ENCODE measurements around the gene ZFPM1.

Gene ZFPM1

DNA sequence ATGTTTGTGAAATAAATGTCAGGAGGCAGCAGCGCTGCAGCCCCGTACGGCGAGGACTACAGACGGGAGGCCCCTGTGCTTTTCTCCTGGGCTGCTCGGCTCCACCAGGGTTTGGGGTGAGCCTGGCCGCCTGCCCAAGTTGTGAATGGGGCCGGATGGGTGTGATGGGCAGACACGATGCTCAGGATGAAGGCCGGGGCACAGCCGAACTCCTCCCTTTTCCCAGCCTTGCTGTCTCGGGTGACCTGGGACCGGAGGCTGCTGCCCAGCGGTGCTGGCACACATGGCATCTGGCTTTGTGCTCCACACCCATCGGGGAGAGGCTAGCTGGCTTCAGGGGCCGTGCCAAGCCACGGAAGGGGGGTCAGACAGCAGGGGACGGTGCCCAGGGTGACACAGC is 34.2 kb upstream of the ZFPM1 start:
- no peak for DNase-seq

DNA sequence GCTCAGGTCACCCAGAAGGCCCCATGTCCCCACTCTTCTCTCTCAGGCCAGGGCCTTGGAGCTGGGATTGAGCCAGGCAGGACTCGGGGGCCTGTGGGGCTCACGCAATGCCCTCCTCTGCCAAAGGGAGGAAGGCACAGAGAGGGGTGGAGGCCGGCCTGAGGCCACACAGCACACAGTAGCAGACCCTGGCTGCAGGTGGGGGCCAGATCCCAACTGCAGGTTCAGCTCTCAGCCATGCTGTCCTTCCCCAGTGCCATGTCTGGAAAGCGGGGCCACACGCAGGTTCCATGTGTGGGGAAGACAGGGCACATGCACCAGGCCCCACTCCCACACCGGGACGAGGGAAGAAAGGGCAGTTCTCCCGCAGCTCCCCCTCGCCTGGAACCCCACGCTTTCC is 33.3 kb upstream of the ZFPM1 start:
- DNase-seq: no peak

DNA sequence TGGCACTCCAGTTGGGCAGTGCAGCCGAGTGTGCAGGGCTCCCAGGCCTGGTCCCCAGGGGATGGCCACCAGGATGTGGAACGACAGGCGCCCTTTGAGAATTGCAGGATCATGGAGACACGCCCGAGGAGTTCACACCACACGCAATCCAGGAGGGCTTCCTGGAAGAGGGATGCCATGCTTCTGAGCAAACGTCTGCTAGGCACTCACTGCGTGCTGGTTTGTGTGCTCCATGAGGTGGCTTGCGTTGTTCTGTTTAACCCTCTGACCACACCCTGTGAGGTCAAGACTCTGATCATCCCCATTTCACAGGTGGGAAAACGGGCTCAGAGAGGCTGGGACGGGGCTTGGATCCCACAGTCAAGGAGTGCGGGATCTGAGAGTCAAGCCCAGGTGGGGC is 32.6 kb upstream of the ZFPM1 start:
- DNase-seq: no peak

DNA sequence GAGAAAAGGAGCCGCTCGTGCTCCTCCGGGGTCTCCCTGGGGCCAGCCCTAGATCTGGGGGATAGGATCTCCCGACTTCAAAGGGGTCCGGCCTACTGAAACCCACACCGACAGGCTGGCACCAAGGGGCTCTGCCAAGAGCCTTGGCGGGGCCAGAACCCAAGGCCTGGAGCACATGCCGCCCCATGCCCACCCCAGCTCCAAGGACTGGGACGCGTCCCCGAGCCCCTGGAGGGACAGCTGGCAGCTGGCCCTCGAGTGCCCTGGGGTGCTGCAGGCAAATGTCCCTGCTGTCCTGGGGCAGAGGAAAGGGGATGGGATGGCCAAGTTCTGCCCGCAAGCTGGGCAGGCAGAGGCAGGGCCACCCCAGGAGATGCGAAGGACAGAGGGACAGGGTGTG is 31.8 kb upstream of the ZFPM1 start:
- DNase-seq: no peak

DNA sequence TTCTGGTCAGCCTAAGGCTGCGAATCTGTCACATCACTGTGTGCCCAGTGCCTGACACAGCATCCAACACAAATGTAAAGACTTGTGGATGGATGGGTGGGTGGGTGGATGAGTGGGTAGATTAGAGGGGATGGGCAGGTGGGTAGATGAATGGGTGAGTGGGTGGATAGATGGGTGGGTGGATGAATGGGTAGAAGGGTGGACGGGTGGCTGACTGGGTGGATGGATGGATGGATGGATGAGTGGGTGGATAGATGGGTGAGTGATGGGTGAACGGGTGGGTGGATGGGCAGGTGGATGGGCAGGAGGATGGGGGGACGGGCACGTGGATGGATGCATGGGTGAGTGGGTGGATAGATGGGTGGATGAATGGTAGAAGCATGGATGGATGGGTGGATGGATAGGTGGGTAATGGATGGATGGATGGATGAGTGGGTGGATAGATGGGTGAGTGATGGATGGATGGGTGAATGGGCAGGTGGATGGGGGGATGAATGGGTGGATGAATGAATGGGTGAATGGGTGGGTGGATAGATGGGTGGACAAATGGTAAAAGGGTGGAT is 31.1 kb upstream of the ZFPM1 start:
- no peak for DNase-seq

DNA sequence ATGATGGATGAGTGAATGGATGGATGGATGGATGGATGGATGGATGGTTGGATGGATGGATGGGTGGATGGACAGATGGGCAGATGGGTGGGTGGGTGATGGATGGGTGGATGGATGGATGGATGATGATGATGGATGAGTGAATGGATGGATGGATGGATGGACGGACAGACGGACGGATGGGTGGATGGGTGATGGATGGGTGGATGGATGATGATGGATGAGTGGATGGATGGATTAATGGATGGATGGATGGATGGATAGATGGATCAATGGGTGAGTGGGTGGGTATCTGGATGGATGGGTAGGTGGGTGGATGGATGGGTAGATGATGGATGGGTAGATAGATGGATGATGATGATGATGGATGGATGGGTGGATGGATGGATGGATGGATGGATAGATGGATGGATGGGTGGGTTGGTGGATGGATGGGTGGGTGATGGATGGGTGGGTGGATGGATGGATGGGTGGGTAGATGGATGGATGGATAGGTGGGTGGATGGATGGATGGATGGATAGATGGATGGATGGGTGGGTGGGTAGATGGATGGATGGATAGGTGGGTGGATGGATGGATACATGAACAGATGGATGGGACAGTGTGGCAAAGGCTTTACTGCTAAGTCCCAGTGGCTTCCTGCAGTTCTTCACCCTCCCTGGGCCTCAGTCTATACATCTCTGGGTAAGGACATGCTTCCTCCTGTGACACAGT is 30.2 kb upstream of the ZFPM1 start:
- no peak for DNase-seq

DNA sequence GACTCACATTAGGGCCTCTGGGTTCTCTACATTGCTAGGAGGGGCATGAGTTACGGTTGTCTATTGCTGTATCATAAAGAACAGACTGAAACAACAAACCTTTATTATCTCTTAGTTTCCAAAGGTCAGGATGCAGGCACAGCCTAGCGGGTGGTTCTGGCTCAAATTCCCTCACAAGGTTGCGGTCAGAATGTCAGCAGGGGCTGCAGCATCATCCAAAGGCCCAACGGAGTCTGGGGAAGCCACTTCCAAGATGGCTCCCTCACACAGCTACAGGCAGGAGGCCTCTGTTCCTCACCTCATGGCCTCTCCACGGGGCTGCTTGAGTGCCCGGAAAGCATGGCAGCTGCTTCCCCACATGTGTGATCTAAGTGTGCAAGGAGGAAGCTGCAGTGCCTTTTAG is 29.6 kb upstream of the ZFPM1 start:
- no peak for DNase-seq

DNA sequence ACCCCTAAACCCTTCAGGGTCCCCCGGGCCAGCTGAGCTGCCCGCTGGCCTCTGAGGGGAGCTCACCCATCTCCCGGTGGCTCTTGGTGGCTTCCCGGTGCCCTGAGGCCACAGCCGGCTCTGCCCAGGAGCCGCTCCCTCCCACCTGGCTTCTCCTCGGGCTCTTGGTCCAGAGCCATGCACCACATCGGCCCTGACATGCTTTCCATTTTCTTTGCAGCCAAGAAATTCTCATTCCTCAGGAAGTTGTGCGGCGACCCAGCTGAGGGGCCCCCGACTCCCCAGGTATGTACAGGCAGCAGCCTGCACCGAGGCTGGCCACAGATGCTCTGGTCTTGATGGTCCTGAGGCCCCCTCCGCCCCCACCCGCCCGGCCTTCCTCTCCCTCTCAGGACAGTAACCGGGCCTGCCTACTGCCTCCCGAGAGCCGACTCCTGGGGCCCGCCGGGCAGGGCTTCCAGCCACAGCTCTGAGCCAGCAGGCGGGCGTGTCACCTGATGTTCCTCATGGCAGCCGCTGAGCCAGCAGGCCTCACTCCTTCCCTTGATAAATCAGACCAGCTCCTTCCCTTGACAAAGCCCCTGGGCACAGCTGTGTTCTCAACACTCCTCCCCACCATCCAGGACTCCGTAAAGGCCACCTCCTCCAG is 28.4 kb upstream of the ZFPM1 start:
- DNase-seq: no peak

DNA sequence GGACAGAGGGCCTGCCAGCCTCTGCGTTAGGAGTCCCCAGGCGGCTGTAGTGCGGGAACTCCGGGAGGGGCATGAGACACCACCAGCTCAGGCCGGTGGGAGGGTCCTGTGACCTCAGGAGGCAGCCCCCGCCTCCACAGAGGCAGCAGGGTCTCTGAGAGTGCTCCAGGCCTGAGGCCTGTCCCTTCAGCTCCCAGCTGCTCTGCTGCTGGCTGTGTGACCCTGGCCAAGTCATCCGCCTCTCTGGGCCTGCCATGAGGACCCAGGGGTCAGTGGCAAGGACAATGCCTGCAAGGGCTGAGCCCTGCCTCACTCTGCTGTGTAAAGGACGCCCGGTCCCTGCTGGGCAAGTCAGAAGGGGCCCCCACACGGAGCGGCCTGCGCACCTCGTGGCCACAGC is 27.1 kb upstream of the ZFPM1 start:
- no peak for DNase-seq

DNA sequence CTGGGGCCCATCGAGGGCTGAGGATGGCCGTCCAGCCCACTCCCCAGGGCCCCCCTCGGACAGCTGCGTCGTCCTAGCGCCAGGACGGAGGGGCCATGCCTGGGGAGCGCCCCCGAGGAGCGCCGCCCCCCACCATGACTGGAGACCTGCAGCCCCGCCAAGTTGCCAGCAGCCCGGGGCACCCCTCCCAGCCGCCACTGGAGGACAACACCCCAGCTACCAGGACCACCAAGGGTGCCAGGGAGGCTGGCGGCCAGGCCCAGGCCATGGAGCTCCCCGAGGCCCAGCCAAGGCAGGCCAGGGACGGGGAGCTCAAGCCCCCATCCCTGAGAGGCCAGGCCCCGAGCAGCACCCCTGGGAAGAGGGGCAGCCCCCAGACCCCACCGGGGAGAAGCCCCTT is 25.7 kb upstream of the ZFPM1 start:
- DNase-seq: no peak

DNA sequence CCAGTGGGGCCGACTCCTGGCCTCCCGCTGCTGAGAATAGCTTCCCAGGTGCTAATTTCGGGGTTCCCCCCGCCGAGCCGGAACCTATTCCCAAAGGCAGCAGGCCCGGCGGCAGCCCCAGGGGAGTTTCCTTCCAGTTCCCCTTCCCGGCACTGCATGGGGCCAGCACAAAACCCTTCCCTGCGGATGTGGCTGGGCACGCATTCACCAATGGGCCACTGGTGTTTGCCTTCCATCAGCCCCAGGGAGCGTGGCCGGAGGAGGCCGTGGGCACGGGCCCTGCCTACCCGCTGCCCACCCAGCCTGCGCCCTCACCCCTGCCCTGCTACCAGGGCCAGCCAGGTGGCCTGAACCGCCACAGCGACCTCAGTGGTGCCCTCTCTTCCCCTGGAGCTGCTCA is 24.9 kb upstream of the ZFPM1 start:
- no peak for DNase-seq

DNA sequence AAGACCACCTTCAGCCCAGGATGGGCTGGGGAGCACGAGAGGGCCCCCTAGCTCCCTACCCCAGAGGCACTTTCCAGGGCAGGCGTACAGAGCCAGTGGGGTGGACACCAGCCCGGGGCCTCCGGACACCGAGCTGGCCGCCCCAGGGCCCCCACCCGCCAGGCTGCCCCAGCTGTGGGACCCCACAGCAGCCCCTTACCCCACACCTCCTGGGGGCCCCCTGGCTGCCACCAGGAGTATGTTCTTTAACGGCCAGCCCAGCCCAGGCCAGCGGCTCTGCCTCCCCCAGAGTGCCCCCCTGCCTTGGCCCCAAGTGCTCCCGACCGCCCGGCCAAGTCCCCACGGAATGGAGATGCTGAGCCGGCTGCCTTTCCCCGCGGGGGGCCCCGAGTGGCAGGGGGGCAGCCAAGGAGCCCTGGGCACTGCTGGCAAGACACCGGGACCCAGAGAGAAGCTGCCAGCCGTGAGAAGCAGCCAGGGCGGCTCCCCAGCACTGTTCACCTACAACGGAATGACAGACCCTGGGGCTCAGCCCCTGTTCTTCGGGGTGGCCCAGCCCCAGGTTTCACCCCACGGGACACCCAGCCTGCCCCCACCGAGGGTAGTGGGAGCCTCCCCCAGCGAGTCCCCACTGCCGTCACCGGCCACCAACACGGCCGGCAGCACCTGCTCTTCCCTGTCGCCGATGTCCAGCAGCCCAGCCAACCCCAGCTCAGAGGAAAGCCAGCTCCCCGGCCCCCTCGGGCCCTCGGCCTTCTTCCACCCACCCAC is 24.3 kb upstream of the ZFPM1 start:
- DNase-seq: no peak

DNA sequence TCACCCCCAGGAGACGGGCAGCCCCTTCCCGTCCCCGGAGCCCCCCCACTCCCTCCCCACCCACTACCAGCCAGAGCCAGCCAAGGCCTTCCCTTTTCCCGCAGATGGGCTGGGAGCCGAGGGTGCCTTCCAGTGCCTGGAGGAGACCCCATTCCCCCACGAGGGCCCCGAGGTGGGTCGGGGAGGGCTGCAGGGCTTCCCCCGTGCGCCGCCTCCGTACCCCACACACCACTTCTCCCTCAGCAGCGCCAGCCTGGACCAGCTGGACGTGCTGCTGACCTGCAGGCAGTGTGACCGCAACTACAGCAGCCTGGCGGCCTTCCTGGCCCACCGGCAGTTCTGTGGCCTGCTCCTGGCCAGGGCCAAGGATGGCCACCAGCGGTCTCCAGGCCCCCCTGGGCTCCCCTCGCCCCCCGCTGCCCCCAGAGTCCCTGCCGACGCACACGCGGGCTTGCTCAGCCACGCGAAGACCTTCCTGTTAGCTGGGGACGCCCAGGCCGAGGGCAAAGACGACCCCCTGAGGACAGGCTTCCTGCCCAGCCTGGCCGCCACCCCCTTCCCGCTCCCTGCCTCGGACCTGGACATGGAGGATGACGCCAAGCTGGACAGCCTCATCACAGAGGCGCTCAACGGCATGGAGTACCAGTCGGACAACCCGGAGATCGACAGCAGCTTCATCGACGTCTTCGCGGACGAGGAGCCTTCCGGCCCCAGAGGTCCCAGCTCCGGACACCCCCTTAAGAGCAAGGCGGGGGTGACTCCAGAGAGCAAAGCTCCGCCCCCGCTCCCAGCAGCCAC is 23.5 kb upstream of the ZFPM1 start:
- DNase-seq: no peak

DNA sequence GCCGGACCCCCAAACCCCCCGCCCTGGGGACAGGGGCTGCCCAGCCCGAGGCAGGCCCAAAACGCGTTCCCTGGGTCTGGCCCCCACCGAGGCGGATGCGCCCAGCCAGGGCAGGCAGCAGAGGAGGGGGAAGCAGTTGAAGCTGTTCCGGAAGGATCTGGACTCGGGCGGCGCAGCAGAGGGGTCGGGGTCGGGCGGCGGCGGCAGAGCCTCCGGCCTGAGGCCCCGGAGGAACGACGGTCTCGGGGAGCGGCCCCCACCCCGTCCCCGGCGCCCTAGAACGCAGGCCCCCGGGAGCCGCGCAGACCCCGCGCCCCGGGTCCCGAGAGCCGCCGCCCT is 22.9 kb upstream of the ZFPM1 start:
- no peak for DNase-seq

DNA sequence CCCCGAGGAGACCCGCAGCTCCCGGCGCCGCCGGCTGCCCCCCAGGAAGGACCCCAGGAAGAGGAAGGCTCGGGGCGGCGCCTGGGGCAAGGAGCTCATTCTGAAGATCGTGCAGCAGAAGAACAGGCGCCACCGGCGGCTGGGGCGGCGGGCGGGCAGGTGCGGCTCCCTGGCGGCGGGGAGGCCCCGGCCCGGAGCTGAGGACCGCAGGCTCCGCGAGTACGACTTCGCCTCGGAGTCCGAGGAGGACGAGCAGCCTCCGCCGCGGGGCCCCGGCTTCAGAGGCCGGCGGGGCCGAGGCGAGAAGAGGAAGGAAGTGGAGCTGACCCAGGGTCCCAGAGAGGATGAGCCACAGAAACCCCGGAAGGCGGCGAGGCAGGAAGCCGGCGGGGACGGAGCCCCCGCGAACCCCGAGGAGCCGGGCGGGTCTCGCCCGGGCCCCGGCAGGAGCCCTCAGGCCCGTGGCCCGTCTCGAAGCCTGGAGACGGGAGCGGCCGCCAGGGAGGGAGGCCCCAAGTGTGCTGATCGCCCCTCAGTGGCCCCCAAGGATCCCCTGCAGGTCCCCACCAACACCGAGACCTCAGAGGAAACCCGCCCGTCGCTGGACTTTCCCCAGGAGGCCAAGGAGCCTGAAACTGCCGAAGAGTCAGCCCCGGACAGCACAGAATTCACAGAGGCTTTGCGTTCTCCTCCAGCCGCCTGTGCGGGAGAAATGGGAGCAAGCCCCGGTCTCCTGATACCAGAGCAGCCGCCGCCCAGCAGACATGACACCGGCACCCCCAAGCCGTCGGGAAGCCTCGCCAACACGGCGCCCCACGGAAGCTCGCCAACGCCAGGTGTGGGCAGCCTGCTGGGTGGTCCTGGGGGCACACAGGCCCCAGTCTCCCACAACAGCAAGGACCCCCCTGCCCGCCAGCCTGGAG is 22.3 kb upstream of the ZFPM1 start:
- no peak for DNase-seq

DNA sequence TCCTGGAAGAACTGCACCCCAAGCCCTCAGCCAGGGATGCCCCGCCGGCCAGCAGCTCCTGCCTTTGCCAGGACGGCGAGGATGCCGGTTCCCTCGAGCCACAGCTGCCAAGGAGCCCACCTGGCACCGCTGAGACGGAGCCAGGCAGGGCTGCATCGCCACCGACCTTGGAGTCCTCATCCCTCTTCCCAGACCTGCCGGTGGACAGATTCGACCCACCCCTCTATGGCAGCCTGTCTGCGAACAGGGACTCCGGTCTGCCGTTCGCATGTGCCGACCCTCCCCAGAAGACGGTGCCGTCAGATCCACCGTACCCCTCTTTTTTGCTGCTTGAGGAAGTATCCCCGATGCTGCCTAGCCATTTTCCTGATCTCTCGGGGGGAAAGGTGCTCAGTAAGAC is 21.4 kb upstream of the ZFPM1 start:
- no peak for DNase-seq

DNA sequence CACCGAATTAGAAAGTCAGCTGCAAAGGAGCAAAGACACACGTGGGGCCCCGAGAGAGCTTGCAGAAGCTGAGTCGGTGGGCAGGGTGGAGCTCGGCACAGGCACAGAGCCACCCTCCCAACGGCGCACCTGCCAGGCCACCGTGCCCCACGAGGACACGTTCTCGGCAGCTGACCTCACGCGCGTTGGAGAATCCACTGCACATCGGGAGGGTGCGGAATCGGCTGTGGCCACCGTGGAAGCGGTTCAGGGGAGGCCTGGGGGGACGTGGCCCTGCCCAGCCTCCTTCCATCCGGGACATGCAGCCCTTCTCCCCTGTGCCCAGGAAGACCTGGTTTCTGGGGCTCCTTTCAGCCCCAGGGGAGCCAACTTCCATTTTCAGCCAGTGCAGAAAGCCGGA is 20.9 kb upstream of the ZFPM1 start:
- DNase-seq: no peak

DNA sequence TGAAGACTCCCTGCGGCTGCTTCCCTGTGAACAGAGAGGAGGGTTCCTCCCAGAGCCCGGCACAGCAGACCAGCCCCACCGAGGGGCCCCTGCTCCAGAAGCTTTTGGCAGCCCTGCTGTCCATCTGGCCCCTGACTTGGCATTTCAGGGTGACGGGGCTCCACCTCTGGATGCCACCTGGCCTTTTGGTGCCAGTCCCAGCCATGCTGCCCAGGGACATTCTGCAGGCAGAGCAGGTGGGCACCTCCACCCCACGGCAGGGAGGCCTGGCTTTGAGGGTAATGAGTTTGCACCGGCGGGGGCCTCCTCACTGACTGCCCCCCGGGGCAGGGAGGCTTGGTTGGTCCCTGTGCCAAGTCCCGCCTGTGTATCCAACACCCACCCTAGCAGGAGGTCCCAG is 20.3 kb upstream of the ZFPM1 start:
- DNase-seq: no peak

DNA sequence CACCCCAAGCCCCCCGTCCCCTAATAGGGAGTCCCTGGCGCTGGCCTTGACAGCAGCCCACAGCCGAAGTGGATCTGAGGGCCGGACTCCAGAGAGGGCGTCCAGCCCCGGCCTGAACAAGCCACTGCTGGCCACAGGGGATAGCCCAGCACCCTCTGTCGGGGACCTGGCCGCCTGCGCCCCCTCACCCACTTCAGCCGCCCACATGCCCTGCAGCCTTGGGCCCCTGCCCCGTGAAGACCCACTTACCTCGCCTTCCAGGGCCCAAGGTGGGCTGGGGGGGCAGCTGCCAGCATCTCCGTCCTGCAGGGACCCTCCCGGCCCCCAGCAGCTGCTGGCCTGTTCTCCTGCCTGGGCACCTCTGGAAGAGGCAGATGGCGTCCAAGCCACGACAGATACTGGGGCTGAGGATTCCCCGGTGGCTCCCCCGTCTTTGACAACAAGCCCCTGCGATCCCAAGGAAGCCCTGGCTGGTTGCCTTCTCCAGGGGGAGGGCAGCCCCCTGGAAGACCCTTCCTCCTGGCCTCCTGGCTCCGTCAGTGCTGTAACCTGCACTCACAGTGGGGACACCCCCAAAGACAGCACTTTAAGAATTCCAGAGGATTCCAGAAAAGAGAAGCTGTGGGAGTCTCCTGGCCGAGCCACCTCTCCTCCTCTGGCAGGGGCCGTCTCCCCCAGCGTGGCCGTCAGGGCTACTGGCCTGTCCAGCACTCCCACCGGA is 19.3 kb upstream of the ZFPM1 start:
- DNase-seq: no peak

DNA sequence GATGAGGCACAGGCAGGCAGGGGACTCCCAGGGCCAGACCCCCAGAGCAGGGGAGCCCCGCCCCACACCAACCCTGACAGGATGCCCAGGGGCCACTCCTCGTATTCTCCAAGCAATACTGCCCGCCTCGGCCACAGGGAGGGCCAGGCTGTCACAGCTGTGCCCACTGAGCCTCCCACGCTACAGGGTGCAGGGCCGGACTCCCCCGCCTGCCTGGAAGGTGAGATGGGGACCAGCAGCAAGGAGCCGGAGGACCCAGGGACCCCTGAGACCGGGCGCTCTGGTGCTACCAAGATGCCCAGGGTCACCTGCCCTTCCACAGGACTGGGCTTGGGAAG is 18.8 kb upstream of the ZFPM1 start:
- no peak for DNase-seq

DNA sequence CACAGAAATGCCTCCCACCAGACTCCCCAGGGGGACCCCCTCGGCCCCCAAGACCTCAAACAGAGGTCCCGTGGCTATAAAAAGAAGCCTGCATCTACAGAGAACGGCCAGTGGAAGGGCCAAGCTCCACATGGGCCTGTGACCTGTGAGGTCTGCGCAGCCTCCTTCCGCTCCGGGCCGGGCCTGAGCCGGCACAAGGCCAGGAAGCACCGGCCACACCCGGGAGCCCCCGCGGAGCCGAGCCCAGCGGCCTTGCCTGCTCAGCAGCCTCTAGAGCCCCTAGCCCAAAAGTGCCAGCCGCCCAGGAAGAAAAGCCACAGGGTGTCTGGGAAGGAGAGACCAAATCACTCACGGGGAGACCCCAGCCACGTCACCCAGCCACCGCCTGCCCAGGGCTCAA is 18.3 kb upstream of the ZFPM1 start:
- no peak for DNase-seq
